ENCODE measurements around the gene NINJ1.

Gene NINJ1

GRCh38 chr9:93112864-93113389 lies 21.1 kb downstream of the NINJ1 start:
- Histone ChIP-seq H3K36me3 (ENCODE audit: control insufficient read depth, insufficient read depth, low read length) (no peaks in the 10 kb centered on the region), H3K4me1 (peaks cover 10% of the 10 kb centered on the region), H3K9me3 (ENCODE audit: control insufficient read depth, low read length) (no peaks in the 10 kb centered on the region), H3K27me3 (ENCODE audit: control insufficient read depth, insufficient read depth, low read length) (no peaks in the 10 kb centered on the region), H3K4me3 (ENCODE audit: low read depth, low read length) (no peak overlapping the region), H3K9ac (no peak overlapping the region), H3K79me2 (no peaks in the 10 kb centered on the region), H3K27ac (no peak overlapping the region), H3K4me2 (ENCODE audit: low read length) (no peak overlapping the region), H2AFZ (no peak overlapping the region)
- no peak for TF ChIP-seq CTCF (IDR thresholded peaks at IDR 0.05)

GRCh38 chr9:93112116-93112863 lies 21.8 kb downstream of the NINJ1 start:
- Histone ChIP-seq H3K9ac (no peak overlapping the region), H3K79me2 (no peaks in the 10 kb centered on the region), H3K4me2 (ENCODE audit: low read length) (no peak overlapping the region), H3K4me1 (peaks cover 10% of the 10 kb centered on the region), H3K36me3 (ENCODE audit: control insufficient read depth, insufficient read depth, low read length) (no peaks in the 10 kb centered on the region), H3K27me3 (ENCODE audit: control insufficient read depth, insufficient read depth, low read length) (no peaks in the 10 kb centered on the region), H2AFZ (no peak overlapping the region), H3K4me3 (ENCODE audit: low read depth, low read length) (no peak overlapping the region), H3K27ac (no peak overlapping the region), H3K9me3 (ENCODE audit: control insufficient read depth, low read length) (no peaks in the 10 kb centered on the region)
- TF ChIP-seq CTCF (IDR thresholded peaks at IDR 0.05): no peak

DNA sequence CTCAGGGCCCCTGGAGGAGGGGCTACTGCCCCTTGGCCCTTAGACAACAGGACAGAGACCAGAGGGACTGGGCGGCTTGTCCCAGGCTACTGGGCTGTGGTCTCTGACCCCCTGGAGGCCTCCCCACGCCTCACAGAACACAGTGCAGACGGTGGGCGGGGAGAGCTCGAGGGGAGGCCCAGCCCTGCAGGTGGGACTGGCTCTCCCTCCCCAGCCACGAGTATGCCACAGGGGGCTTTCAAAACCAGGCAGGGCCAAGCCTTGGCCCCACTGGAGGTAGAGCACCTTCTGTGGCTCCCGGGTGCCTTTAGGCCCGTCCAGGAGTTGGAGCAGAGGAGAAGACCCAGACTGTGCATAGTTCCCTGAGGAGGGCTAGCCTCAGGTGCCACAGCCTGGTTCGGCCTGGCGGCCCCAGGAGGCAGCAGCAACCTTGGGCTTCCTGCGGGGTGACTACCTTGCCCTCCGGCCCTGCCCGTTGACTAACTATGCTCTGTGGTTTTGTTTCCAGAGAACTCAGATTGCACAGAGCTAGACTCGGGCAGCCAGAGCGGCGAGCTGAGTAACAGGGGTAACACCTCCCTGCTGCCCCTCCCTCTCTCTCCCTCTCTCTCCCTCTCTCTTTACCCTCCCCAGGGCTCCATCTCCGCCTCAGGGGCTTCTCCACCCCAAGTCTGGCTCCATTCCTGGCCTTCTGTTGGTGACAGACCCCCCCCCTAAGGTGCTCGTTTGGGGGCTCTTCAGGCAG lies 22.5 kb downstream of the NINJ1 start:
- Histone ChIP-seq H3K9me3 (ENCODE audit: control insufficient read depth, low read length) (no peaks in the 10 kb centered on the region), H3K36me3 (ENCODE audit: control insufficient read depth, insufficient read depth, low read length) (no peaks in the 10 kb centered on the region), H3K4me3 (ENCODE audit: low read depth, low read length) (no peak overlapping the region), H3K4me1 (peaks cover 8% of the 10 kb centered on the region), H2AFZ (no peak overlapping the region), H3K27me3 (ENCODE audit: control insufficient read depth, insufficient read depth, low read length) (no peaks in the 10 kb centered on the region), H3K79me2 (no peaks in the 10 kb centered on the region), H3K27ac (no peak overlapping the region), H3K4me2 (ENCODE audit: low read length) (no peak overlapping the region), H3K9ac (no peak overlapping the region)
- no peak for TF ChIP-seq CTCF (IDR thresholded peaks at IDR 0.05)

- H3K9ac ChIP-seq: no peak overlapping the region
- H3K36me3 ChIP-seq (ENCODE audit: control insufficient read depth, insufficient read depth, low read length): no peaks in the 10 kb centered on the region
- no peak for TF ChIP-seq CTCF (IDR thresholded peaks at IDR 0.05)
- no peaks in the 10 kb centered on the region for H3K79me2 ChIP-seq
- H3K4me3 ChIP-seq (ENCODE audit: low read depth, low read length): no peak overlapping the region
- no peak overlapping the region for H3K27ac ChIP-seq
- no peak overlapping the region for H2AFZ ChIP-seq
- H3K9me3 ChIP-seq (ENCODE audit: control insufficient read depth, low read length): no peaks in the 10 kb centered on the region
- H3K27me3 ChIP-seq (ENCODE audit: control insufficient read depth, insufficient read depth, low read length): no peaks in the 10 kb centered on the region
- H3K4me2 ChIP-seq (ENCODE audit: low read length): no peak overlapping the region
- peaks cover 3% of the 10 kb centered on the region for H3K4me1 ChIP-seq
These were observed 23.1 kb downstream of the NINJ1 start for GRCh38 chr9:93111001-93111370.
